Activated T-cell treated with anti-CD3 and anti-CD28 coated beads, Interleukin-2, amount 50 U/mL, for 24 hours (primary cell): Measurements from ENCODE around the gene PIK3CD.
A peak's percentile ranks its signal among the peaks of the same experiment; 100 is the strongest.

Experiments used
- DNase-seq: peaks from one replicate; pipeline ENCODE4 v3.0.0-alpha.2; 2020
- H3K27ac Mint-ChIP-seq: 2 replicates; pipeline ENCODE4 v1.8.0; 2020; ENCODE audit warnings: mild to moderate bottlenecking, mixed read lengths
- H3K27me3 Mint-ChIP-seq: 2 replicates; pipeline ENCODE4 v1.8.0; 2020; ENCODE audit warnings: mixed read lengths
- H3K36me3 Mint-ChIP-seq: 2 replicates; pipeline ENCODE4 v1.8.0; 2020; ENCODE audit warnings: low read depth, mixed read lengths
- H3K4me1 Mint-ChIP-seq: 2 replicates; pipeline ENCODE4 v1.8.0; 2020; ENCODE audit warnings: low read depth, mixed read lengths
- H3K4me3 Mint-ChIP-seq: 2 replicates; pipeline ENCODE4 v1.8.0; 2020; ENCODE audit warnings: mild to moderate bottlenecking, moderate library complexity, mixed read lengths
- H3K9me3 Mint-ChIP-seq: 2 replicates; pipeline ENCODE4 v1.8.0; 2020; ENCODE audit warnings: mixed read lengths

Gene PIK3CD

DNA sequence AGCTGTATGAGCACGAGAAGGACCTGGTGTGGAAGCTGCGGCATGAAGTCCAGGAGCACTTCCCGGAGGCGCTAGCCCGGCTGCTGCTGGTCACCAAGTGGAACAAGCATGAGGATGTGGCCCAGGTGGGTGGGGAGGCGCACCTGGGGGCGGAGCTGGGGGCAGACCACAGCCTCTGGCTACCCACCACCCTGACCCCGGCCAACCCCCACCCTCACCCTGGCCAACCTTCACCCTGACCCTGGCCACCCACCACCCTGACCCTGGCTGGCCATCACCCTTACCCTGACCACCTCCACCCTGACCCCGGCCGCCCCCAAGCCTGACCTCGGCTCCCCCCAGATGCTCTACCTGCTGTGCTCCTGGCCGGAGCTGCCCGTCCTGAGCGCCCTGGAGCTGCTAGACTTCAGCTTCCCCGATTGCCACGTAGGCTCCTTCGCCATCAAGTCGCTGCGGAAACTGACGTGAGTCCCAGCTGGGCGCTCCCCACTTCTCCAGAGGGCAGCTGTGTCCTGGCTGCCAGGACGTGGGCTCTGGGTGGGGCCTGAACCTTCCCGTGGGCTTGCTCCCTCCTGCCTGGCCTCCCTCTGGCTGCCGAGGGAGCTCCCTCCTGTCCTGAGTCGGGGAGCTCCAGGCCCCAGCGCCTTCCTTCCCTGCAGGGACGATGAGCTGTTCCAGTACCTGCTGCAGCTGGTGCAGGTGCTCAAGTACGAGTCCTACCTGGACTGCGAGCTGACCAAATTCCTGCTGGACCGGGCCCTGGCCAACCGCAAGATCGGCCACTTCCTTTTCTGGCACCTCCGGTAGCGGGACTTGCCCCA lies 69.5 kb downstream of the PIK3CD start:
- H3K4me1 Mint-ChIP-seq, result peaks cover 74% of the 10 kb centered on the region
- no peak for DNase-seq
- H3K36me3 Mint-ChIP-seq, result peaks cover 95% of the 10 kb centered on the region
- no peaks in the 10 kb centered on the region for H3K9me3 Mint-ChIP-seq
- H3K4me3 Mint-ChIP-seq, result peak overlapping the region; percentile 33
- peak overlapping the region; percentile 97 for H3K27ac Mint-ChIP-seq
- no peaks in the 10 kb centered on the region for H3K27me3 Mint-ChIP-seq

DNA sequence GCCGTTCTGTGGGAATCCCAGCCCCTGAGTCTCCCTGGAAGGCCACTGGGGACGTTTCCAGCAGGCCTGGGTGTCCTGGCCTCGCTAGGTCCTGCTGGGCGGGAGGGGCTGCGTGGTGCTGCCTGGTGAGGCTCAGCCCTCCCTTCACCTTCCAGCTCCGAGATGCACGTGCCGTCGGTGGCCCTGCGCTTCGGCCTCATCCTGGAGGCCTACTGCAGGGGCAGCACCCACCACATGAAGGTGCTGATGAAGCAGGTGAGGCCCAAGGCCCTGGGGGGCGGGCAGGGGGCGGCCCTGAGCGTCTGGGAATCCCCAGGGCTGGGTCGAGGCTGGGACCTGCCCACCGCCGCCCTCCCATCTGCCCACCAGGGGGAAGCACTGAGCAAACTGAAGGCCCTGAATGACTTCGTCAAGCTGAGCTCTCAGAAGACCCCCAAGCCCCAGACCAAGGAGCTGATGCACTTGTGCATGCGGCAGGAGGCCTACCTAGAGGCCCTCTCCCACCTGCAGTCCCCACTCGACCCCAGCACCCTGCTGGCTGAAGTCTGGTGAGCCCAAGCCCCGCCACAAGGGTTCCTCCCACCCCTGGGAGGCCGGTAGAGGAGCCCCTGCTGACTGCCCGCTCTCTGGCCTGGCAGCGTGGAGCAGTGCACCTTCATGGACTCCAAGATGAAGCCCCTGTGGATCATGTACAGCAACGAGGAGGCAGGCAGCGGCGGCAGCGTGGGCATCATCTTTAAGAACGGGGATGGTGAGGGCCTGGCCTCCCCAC lies 70.3 kb downstream of the PIK3CD start:
- H3K4me1 Mint-ChIP-seq, result peaks cover 71% of the 10 kb centered on the region
- H3K36me3 Mint-ChIP-seq, result peaks cover 92% of the 10 kb centered on the region
- H3K27me3 Mint-ChIP-seq, result no peaks in the 10 kb centered on the region
- peak; percentile 88 for DNase-seq
- H3K4me3 Mint-ChIP-seq, result peak overlapping the region; percentile 33
- no peaks in the 10 kb centered on the region for H3K9me3 Mint-ChIP-seq
- peak overlapping the region; percentile 78 for H3K27ac Mint-ChIP-seq

DNA sequence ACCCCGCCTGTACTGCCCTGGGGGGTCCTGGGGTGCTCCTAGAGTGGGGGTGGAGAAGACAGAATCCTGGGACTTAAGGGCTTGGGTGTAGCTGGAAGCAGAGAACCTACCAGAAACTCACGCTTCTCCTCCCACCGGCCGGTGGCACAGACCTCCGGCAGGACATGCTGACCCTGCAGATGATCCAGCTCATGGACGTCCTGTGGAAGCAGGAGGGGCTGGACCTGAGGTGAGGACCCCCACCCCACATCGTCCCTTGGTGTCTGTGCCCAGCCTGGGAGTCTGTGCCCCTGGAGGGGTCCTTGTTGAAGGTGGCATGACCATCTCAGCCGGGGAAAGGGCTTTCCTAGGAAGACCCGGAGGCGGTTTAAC lies 70.8 kb downstream of the PIK3CD start:
- Mint-ChIP-seq H3K4me1 (peaks cover 73% of the 10 kb centered on the region), H3K27me3 (no peaks in the 10 kb centered on the region), H3K9me3 (no peaks in the 10 kb centered on the region), H3K36me3 (peaks cover 92% of the 10 kb centered on the region), H3K27ac (peak overlapping the region; percentile 69), H3K4me3 (no peak overlapping the region)
- DNase-seq, result no peak

DNA sequence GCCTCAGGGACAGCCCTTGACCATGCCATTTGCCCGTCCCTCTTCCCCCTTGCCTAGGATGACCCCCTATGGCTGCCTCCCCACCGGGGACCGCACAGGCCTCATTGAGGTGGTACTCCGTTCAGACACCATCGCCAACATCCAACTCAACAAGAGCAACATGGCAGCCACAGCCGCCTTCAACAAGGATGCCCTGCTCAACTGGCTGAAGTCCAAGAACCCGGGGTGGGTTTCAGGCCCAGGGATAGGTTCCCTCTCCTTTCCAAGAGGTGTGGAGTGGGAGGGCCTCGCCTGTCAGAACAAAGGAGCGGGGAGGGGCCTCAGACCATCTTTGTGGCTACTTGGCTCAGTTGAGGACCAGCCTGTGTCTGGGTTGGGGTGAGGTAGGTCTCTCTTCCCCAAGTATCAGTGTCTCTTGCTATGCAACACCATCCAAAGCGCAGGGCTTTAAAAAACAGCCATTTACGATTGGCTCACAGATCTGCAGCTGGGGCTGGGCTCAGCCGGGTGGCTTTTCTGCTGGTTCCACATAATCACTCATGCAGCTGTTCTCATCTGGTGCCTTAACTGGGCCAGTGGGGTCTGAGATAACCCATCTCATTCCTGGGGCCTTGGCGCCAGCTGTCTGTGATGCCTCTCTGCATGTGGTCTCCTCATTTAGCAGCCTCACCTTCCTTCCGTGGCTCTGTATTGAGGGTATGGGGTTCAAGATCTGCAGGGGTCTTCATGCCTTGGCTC lies 71.7 kb downstream of the PIK3CD start:
- Mint-ChIP-seq H3K36me3 (peaks cover 92% of the 10 kb centered on the region), H3K27me3 (no peaks in the 10 kb centered on the region), H3K4me1 (peaks cover 73% of the 10 kb centered on the region), H3K4me3 (no peak overlapping the region), H3K27ac (peak overlapping the region; percentile 69), H3K9me3 (no peaks in the 10 kb centered on the region)
- no peak for DNase-seq

GRCh38 chr1:9723926-9724325 lies 72.4 kb downstream of the PIK3CD start:
- Mint-ChIP-seq H3K27me3 (no peaks in the 10 kb centered on the region), H3K4me3 (no peak overlapping the region)

DNA sequence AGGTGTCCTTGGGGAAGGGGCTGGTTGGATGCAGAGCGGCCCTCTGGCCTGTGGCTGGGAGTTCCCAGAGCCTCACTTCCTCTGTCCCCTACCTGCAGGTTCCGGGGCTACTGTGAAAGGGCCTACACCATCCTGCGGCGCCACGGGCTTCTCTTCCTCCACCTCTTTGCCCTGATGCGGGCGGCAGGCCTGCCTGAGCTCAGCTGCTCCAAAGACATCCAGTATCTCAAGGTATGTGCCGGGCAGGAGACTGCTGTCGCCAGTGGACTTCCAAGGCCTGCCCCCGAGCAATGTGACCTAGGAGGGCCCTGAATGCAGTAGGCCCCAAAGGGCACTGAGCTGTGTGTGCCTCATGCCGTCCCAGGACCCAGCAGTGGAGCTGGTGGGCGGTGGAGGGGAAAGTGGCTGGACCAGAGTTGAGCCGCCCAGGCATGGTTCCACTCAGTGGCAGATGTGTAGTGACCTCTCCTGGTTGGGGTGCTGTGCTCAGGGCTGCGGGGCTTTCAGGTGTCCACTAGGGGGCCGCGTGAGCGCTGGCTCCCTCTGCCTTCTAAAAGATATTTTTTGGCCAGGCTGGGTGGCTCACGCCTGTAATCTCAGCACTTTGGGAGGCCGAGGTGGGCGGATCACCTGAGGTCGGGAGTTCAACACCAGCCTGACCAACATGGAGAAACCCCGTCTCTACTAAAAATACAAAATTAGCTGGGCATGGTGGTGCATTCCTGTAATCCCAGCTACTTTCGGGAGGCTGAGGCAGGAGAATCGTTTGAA lies 73.4 kb downstream of the PIK3CD start:
- H3K27ac Mint-ChIP-seq, result peak overlapping the region; percentile 41
- no peak overlapping the region for H3K4me3 Mint-ChIP-seq

More at GRCh38 chr1:9723926-9724325, 72.4 kb downstream of the PIK3CD start:
- no peak for DNase-seq
- H3K9me3 Mint-ChIP-seq, result no peaks in the 10 kb centered on the region
- H3K36me3 Mint-ChIP-seq, result peaks cover 92% of the 10 kb centered on the region
- peak overlapping the region; percentile 67 for H3K27ac Mint-ChIP-seq
- H3K4me1 Mint-ChIP-seq, result peaks cover 73% of the 10 kb centered on the region

DNA sequence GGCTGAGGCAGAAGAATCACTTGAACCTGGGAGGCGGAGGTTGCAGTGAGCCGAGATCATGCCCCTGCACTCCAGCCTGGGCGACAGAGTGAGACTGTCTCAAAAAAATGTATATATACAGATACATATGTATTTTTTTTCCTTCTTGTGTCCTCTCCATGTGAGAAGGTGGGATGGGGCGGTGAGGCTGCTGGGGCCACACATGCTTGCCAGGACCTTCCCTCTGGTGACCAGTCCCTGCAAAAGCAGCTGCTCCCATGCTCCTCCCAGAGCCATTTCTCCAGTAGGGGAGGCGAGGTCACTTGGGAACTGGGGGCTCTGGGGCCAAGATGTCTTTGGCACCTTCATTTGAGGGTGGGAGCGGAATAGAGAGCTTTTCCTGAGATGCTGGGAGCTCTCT lies 74.9 kb downstream of the PIK3CD start:
- Mint-ChIP-seq H3K36me3 (peaks cover 90% of the 10 kb centered on the region), H3K27ac (peak overlapping the region; percentile 61), H3K4me1 (peaks cover 74% of the 10 kb centered on the region), H3K27me3 (no peaks in the 10 kb centered on the region), H3K9me3 (no peaks in the 10 kb centered on the region), H3K4me3 (no peak overlapping the region)
- DNase-seq, result no peak

More for the DNA sequence above, 73.4 kb downstream of the PIK3CD start:
- no peaks in the 10 kb centered on the region for H3K27me3 Mint-ChIP-seq
- H3K9me3 Mint-ChIP-seq, result no peaks in the 10 kb centered on the region
- H3K36me3 Mint-ChIP-seq, result peaks cover 90% of the 10 kb centered on the region
- DNase-seq, result peak; percentile 79
- H3K4me1 Mint-ChIP-seq, result peaks cover 71% of the 10 kb centered on the region

DNA sequence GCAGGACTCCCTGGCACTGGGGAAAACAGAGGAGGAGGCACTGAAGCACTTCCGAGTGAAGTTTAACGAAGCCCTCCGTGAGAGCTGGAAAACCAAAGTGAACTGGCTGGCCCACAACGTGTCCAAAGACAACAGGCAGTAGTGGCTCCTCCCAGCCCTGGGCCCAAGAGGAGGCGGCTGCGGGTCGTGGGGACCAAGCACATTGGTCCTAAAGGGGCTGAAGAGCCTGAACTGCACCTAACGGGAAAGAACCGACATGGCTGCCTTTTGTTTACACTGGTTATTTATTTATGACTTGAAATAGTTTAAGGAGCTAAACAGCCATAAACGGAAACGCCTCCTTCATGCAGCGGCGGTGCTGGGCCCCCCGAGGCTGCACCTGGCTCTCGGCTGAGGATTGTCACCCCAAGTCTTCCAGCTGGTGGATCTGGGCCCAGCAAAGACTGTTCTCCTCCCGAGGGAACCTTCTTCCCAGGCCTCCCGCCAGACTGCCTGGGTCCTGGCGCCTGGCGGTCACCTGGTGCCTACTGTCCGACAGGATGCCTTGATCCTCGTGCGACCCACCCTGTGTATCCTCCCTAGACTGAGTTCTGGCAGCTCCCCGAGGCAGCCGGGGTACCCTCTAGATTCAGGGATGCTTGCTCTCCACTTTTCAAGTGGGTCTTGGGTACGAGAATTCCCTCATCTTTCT lies 75.5 kb downstream of the PIK3CD start:
- H3K27ac Mint-ChIP-seq, result peak overlapping the region; percentile 98

GRCh38 chr1:9728451-9729295 lies 77.1 kb downstream of the PIK3CD start:
- Mint-ChIP-seq H3K4me3 (peak overlapping the region; percentile 66), H3K27ac (peak overlapping the region; percentile 98), H3K9me3 (no peaks in the 10 kb centered on the region), H3K36me3 (peaks cover 90% of the 10 kb centered on the region), H3K4me1 (peaks cover 79% of the 10 kb centered on the region), H3K27me3 (no peaks in the 10 kb centered on the region)
- DNase-seq, result peak; percentile 82

More for the DNA sequence above, 75.5 kb downstream of the PIK3CD start:
- no peaks in the 10 kb centered on the region for H3K9me3 Mint-ChIP-seq
- no peak overlapping the region for H3K4me3 Mint-ChIP-seq
- H3K36me3 Mint-ChIP-seq, result peaks cover 90% of the 10 kb centered on the region
- no peaks in the 10 kb centered on the region for H3K27me3 Mint-ChIP-seq
- DNase-seq, result no peak
- H3K4me1 Mint-ChIP-seq, result peaks cover 75% of the 10 kb centered on the region

DNA sequence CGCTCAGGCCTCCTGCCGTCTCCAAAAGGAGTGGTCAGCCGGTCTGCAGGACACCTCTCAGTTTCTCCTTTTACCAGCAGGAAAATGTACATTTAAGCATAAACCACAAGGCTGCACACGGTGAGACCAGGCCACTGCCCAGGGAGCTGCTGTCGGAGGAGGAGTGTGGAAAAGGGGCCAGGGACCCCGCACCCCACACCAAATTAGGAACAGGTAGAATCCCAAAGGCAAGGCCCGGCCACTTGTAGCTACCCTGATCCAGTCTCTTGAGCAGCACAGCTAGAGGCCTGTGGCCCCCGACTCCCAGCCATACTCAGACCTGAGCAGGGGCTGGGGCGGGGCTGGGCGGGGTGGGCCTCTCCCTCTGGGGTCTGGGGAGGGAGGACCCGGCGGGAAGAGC lies 78.0 kb downstream of the PIK3CD start:
- Mint-ChIP-seq H3K36me3 (peaks cover 90% of the 10 kb centered on the region), H3K27me3 (no peaks in the 10 kb centered on the region), H3K4me3 (peak overlapping the region; percentile 66), H3K9me3 (no peaks in the 10 kb centered on the region), H3K27ac (peak overlapping the region; percentile 98), H3K4me1 (peaks cover 75% of the 10 kb centered on the region)
- no peak for DNase-seq

- DNase-seq, result no peak
- Mint-ChIP-seq H3K4me3 (peak overlapping the region; percentile 32), H3K27me3 (no peaks in the 10 kb centered on the region), H3K9me3 (no peaks in the 10 kb centered on the region), H3K4me1 (peaks cover 68% of the 10 kb centered on the region), H3K27ac (peak overlapping the region; percentile 88), H3K36me3 (peaks cover 91% of the 10 kb centered on the region)
Measured at GRCh38 chr1:9730096-9730901, 78.8 kb downstream of the PIK3CD start.

DNA sequence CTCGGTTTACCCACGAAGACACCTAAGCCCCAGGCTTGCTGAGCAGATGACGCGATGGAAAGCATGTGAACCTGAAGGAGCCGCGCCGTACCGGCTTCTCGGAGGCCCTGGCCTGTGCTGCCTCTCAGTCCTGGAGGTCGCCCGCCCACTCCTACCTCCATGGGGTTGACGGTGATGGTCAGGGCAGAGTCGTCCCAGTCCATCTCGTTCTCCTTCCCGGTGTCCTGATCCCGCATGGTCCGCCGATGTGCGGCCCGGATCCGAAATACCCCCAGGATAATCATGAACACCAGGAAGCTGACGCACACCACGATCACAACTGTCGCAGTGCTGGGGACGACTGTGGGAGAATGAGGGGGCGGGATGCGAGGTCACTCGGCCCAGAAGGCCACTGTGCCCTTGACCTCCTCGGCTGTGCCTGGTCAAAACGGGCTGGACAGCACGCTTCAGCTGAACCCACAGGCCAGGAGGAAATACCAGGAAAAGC lies 79.6 kb downstream of the PIK3CD start:
- Mint-ChIP-seq H3K36me3 (peaks cover 96% of the 10 kb centered on the region), H3K4me1 (peaks cover 68% of the 10 kb centered on the region), H3K9me3 (no peaks in the 10 kb centered on the region), H3K4me3 (no peak overlapping the region), H3K27ac (peak overlapping the region; percentile 88), H3K27me3 (no peaks in the 10 kb centered on the region)
- no peak for DNase-seq
